Gastroesophageal sphincter (tissue), 4 donors: ENCODE measurements around the gene PIK3CA. TPM values are rescaled to one million over a fixed set of nuclear protein-coding genes. Genes with fewer than 3 reads are reported as not detected.
"Not testable (repeated sequence)": the region's sequence is repeated elsewhere in the genome, so short reads cannot be mapped to it uniquely, and the experiment has no call there.

Experiments used
- ATAC-seq: fragments of 150-250 bp; one replicate; pipeline ENCODE4 v1.9.1; 2016; ENCODE audit warnings: mild to moderate bottlenecking, moderate library complexity
- H3K27ac ChIP-seq, 4 donors: fragments of 200-600 bp; sonication (generic) in 3 of 4; 1 replicate in 3 of 4; 2 replicates in 1 of 4; pipeline ENCODE4 v1.5.1; 2016 to 2019
- H3K27me3 ChIP-seq: fragments of 200-600 bp; sonication (generic); one replicate; pipeline ENCODE4 v1.5.1; 2019
- H3K36me3 ChIP-seq, 2 donors: fragments of 200-600 bp; sonication (generic); one replicate each; pipeline ENCODE4 v1.5.1; 2019; ENCODE audit warnings: control low read depth in 1 of 2
- H3K4me1 ChIP-seq, 3 donors: fragments of 200-600 bp; sonication (generic); 1 replicate in 2 of 3; 2 replicates in 1 of 3; pipeline ENCODE4 v1.5.1; 2016 to 2019; ENCODE audit warnings: control low read depth in 2 of 3
- H3K4me3 ChIP-seq, 2 donors: fragments of 200-600 bp; sonication (generic); one replicate each; pipeline ENCODE4 v1.5.1; 2019; ENCODE audit warnings: mild to moderate bottlenecking in 1 of 2, moderate library complexity in 1 of 2
- H3K9me3 ChIP-seq, 3 donors: fragments of 200-600 bp; sonication (generic); one replicate each; pipeline ENCODE4 v1.5.1; 2017 to 2019; ENCODE audit warnings: control low read depth in 2 of 3
- CTCF ChIP-seq, 4 experiments: fragments of 200-600 bp in 2 of 4; fragments of 450-650 bp in 2 of 4; sonication (generic) in 1 of 4; IDR thresholded peaks; one replicate each; pipeline ENCODE4 v1.5.1; 2017 to 2019; ENCODE audit warnings: antibody characterized with exemption in 4 of 4, mild to moderate bottlenecking in 2 of 4, moderate library complexity in 2 of 4
- EP300 ChIP-seq: sonication (generic); formaldehyde crosslinking; IDR thresholded peaks from one replicate; pipeline ENCODE4 v1.6.1; 2017; ENCODE audit warnings: antibody characterized with exemption, mild to moderate bottlenecking
- POLR2A ChIP-seq, 2 donors: fragments of 450-650 bp; IDR thresholded peaks; one replicate each; pipeline ENCODE4 v1.6.1; 2017; ENCODE audit warnings: antibody characterized with exemption in 2 of 2, mild to moderate bottlenecking in 2 of 2, moderate library complexity in 1 of 2
- POLR2AphosphoS5 ChIP-seq: sonication (generic); formaldehyde crosslinking; IDR thresholded peaks from one replicate; pipeline ENCODE4 v1.6.1; 2017; ENCODE audit warnings: antibody characterized with exemption
- whole genome bisulfite sequencing, 2 donors: methylation state at CpG; one replicate each; pipeline ENCODE4 v1.1.5; 2018; ENCODE audit warnings: low coverage in 1 of 2; 5-methylcytosine and 5-hydroxymethylcytosine counted together
- total RNA-seq, 4 donors: library from RNA; depleted of rRNA; stranded (reverse); fragments of >200 nt; gene quantifications; one replicate each; pipeline ENCODE4 v1.1.0, GENCODE V29; 2016

Gene PIK3CA
- total RNA-seq, 4 donors from 2014 or later: 35.7 to 47.7 (median 39.6) TPM

- 82 to 84% methylated on average over 6 of the region's 6 CpGs for WGBS, 2 donors
- H3K27ac ChIP-seq: no peak within 1 kb of the TSS
- H3K36me3 ChIP-seq: peaks cover 0 to 25% of the 10 kb centered on the region in 2 donors
- no peaks in the 10 kb centered on the region for H3K9me3 ChIP-seq
- no peak within 1 kb of the TSS for H3K4me3 ChIP-seq
- no peak for ATAC-seq
- H3K4me1 ChIP-seq: no peaks in the 10 kb centered on the region
- TF ChIP-seq EP300: no peak
- TF ChIP-seq CTCF (IDR thresholded peaks at IDR 0.05): no peak
- no peak for TF ChIP-seq POLR2AphosphoS5
- TF ChIP-seq POLR2A (IDR thresholded peaks at IDR 0.05): no peak
- H3K27me3 ChIP-seq: no peaks in the 10 kb centered on the region
Measured at GRCh38 chr3:179250803-179251476, 102.8 kb downstream of the PIK3CA start, which contains the start of gene KCNMB3. Gene KCNMB3, minus strand, starts transcription at chr3:179251114. Its CDS starts 124 bp downstream, at chr3:179250990.

- ATAC-seq: no peak
- H3K36me3 ChIP-seq: no peaks in the 10 kb centered on the region
Measured at GRCh38 chr3:179256813-179257212, 108.7 kb downstream of the PIK3CA start.

GRCh38 chr3:179257742-179258141 is 109.6 kb downstream of the PIK3CA start:
- not testable (repeated sequence) for H3K4me1 ChIP-seq, H3K27ac ChIP-seq, ATAC-seq, H3K27me3 ChIP-seq, H3K4me3 ChIP-seq, H3K36me3 ChIP-seq
- WGBS, 2 donors: 76 to 98% methylated on average over 3 to 5 of the region's 11 CpGs
- peaks cover 0 to 14% (median 0%) of the 10 kb centered on the region in 3 donors for H3K9me3 ChIP-seq

More at GRCh38 chr3:179256813-179257212, 108.7 kb downstream of the PIK3CA start:
- no peak overlapping the region for H3K27ac ChIP-seq
- H3K27me3 ChIP-seq: no peaks in the 10 kb centered on the region
- WGBS, 2 donors: 88 to 100% methylated on average over 2 of the region's 2 CpGs
- TF ChIP-seq CTCF (IDR thresholded peaks at IDR 0.05) (no peak), EP300 (no peak), POLR2AphosphoS5 (no peak)
- peaks cover 0 to 14% (median 0%) of the 10 kb centered on the region in 3 donors for H3K9me3 ChIP-seq
- H3K4me3 ChIP-seq: no peak overlapping the region
- peaks cover 0 to 3% (median 0%) of the 10 kb centered on the region in 3 donors for H3K4me1 ChIP-seq

DNA sequence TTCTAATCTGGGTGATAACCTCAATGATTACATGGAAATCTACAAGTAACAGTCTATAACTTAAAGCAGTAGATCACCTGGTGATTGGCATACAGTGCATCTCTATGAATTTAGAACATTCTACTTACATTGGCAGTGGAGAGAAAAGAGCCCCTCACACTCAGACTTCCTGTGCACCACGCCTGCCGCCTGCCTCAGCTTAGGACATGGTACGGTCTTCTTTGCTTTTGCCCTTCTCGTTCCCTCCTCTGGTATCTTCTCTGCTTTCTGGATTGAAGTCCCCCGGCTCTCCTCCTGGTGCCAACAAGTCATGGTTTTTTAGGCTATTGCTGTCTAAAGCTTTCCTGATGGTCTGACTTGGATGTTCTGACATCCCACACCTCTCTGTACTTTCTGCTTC is 110.7 kb downstream of the PIK3CA start:
- TF ChIP-seq CTCF (IDR thresholded peaks at IDR 0.05): no peak
- TF ChIP-seq POLR2AphosphoS5: no peak
- TF ChIP-seq EP300: no peak
- no peak for TF ChIP-seq POLR2A (IDR thresholded peaks at IDR 0.05)
- peaks cover 0 to 14% (median 0%) of the 10 kb centered on the region in 3 donors for H3K9me3 ChIP-seq
- no peak overlapping the region for H3K27ac ChIP-seq
- H3K4me1 ChIP-seq: peaks cover 0 to 3% (median 0%) of the 10 kb centered on the region in 3 donors
- no peaks in the 10 kb centered on the region for H3K27me3 ChIP-seq
- WGBS, 2 donors: 87 to 95% methylated on average over 3 to 4 of the region's 5 CpGs
- no peak overlapping the region for H3K4me3 ChIP-seq
- no peaks in the 10 kb centered on the region for H3K36me3 ChIP-seq
- ATAC-seq: no peak

DNA sequence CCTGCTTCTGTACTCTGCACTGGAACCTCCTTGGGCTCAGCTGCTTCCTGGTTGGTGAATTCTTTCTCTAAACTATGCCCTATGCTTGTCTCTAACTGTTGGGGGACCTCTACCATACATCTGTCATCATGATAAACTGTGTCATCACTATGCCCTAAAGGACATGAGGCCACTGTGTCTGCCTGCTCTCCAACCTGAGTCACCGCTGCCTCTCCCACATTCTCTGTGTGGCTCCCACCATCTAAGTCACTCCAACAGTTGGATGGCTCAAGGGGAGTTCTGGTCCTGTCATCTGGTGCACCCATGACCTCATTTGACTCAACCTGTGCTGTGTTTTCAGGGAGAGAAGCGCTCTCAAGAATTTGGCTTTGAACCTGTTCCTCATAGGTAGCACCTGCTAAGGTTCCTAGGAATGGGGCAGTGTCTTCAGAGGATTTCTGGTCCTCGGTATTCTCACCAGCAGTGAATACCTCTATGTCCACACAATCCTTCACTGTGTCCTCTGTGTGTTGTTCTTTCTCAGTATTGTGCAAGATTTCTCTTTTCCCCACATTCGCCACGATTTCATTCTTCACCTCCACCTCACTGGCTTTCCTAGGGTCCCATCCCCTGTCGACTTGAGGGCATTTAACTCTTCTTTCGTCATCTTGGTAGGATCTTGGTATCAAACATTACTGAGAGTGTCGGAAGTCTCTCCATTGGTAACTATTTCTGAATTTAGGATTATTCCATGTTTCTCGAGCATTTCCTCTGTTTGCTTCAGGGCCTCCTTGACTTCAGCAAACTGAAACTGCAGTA is 112.0 kb downstream of the PIK3CA start:
- not testable (repeated sequence) for ATAC-seq, H3K27me3 ChIP-seq, H3K36me3 ChIP-seq, H3K4me1 ChIP-seq
- Histone ChIP-seq H3K27ac (peak overlapping the region in 1 of 4 donors; percentile 80), H3K4me3 (peak overlapping the region in 1 of 2 donors; percentile 72), H3K9me3 (peaks cover 0 to 14% (median 0%) of the 10 kb centered on the region in 3 donors)
- WGBS, 2 donors: 96 to 97% methylated on average over 8 to 9 of the region's 9 CpGs
